ENCODE data around the gene PHETA2.
"Not testable (repeated sequence)": the region's sequence is repeated elsewhere in the genome, so short reads cannot be mapped to it uniquely, and the experiment has no call there.

The PHETA2 gene

DNA sequence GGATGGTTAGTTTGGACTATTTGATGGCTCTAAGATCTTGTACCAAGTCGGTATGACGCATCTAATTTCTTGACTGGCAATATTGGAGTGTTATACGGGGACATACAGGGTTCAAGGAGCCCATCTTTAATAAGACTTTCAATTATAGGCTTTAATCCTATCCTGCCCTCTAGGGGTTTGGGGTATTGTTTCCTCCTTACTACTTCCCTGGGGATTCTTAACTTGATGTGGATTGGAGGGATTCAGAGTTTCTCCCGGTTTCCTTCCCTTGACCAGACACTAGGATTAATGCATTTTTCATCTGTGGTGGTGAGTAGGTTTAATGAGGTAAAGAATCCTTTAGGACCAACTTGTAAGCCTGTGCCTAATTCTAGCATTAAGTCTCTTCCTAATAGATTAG, 37.8 kb downstream of the PHETA2 start:
- no peak for DNase-seq

DNA sequence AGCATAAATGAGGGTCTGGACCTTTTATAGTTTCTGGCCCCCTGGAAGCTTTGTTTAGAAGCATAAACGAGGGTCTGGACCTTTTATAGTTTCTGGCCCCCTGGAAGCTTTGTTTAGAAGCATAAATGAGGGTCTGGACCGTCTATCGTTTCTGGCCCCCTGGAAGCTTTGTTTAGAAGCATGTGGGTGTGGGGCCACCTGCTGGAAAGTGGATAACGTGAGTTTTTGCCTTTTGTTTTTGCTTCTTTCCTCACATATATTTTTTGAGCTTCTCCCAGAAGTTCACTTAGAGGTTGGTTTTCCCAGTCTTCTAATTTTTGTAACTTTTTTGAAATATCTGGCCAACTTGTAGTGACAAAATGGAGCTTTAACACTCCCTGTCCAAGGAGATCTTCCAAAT, 38.7 kb downstream of the PHETA2 start:
- DNase-seq, result not testable (repeated sequence)

DNA sequence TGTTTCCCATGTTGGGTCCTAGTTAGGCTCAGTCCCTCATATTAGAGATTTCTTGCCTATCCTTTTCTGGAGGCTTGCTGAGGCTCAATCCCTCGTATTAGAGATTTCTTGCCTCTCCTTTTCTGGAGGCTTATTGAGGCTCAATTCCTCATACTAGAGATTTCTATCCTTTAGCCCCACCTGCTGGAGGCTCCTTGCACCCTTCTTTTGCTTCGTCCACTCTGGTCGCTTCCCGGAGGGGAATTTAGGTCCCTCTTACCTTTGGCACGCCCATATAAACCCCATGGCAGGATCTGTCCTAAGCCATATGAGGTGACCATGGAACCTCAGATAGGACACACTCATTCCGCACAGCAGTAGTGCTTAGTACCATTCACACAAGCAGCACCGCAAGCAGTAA, 40.7 kb downstream of the PHETA2 start:
- DNase-seq, result no peak

DNA sequence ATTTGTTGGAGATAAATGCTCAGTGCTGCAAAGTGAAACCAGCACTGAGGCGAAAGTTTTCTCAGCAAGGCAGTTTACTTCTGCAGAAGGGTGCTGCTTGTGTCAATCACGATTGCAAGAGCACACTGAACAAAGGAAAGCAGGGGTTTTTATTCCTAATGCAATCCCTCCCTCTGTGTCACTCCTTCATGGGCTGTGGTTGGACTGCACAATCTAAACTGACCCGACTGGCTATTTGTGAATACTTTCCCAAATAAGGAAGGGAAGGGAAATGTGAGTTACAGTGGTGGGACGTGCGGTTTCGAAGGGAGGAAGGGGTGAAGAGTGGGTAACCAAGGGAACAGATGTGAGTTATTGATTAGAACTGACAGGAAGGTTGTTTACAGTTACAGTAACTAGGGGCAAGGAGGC, 41.4 kb downstream of the PHETA2 start:
- DNase-seq, result not testable (repeated sequence)

DNA sequence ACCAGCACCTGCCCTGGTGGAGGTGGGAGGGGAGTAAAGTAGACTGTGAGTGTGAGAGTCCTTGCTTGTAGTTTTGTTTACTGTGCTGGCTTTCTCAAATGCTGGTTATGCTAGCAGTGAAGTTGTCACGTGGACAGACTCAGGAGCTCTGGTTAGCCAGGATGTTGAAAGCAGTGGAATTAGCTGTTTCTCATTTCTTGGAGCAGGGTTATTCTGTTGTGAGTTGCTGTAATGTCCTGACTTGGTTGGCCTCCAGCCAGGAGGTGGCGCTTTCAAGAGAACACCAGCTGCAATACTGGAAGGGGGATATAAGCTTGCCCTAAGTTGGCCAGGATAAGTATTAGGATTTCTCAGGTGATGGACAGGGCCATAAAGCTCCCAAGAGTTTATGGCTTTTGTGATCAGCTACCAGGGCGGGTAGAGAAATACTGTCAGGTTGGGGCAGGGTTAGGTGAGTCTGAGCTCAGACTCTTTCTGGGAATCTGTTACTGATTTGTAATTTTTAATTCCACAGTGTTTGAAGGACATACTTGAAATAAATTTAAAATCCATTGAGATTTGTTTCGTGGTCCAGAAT, 42.9 kb downstream of the PHETA2 start:
- no peak for DNase-seq

- not testable (repeated sequence) for DNase-seq
These were observed 46.4 kb downstream of the PHETA2 start for GRCh38 chr22:42120231-42121021.

DNA sequence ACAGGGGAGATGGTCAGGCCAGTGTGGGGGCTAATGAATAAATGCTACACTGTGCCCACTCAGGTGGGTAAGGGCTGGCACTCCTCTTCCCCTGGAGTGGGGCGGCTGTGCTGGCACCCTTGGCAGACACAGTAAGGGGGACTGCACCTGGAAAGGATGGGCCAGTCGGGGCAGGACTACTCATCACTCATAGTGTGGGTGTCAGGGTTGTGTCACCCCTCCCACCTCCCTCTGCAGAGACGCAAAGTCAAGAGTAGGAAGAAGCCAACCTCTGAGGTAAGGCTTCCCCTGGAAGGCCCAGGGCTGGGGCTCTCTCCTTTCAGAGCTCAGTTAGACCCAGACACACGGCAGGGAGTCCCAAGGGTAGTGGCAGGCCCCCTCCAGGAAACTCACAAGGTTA, 49.5 kb downstream of the PHETA2 start:
- not testable (repeated sequence) for DNase-seq

GRCh38 chr22:42127606-42128005, 53.6 kb downstream of the PHETA2 start:
- no peak for DNase-seq

GRCh38 chr22:42128007-42128406, 54.0 kb downstream of the PHETA2 start:
- DNase-seq, result not testable (repeated sequence)

All from activated CD4-positive, alpha-beta T cell treated with anti-CD3 and anti-CD28 coated beads for 1 hour (primary cell).